GM21526 (cell line): ENCODE measurements around the gene TRAF5.

ENCODE experiments used
- ATAC-seq: cut with Tn5 transposase; IDR thresholded peaks from one replicate; pipeline ENCODE4 v1.9.1; 2021; ENCODE audit warnings: moderate library complexity; ENCODE audit not compliant: unreplicated experiment, low FRiP score

Gene TRAF5

GRCh38 chr1:211327346-211327921 is 801 bp downstream of the TRAF5 start:
- peak; percentile 32 for ATAC-seq

- ATAC-seq: no peak
Measured at GRCh38 chr1:211328084-211328694, 1.6 kb downstream of the TRAF5 start.

GRCh38 chr1:211328866-211329475 is 2.3 kb downstream of the TRAF5 start:
- ATAC-seq: no peak

GRCh38 chr1:211329764-211330201 is 3.1 kb downstream of the TRAF5 start:
- peak; percentile 60 for ATAC-seq

- no peak for ATAC-seq
Measured at GRCh38 chr1:211330282-211330936, 3.8 kb downstream of the TRAF5 start.

GRCh38 chr1:211331011-211331709 is 4.5 kb downstream of the TRAF5 start:
- ATAC-seq: no peak

GRCh38 chr1:211332036-211332616 is 5.5 kb downstream of the TRAF5 start:
- ATAC-seq: no peak

- no peak for ATAC-seq
Measured at GRCh38 chr1:211332830-211333229, 6.2 kb downstream of the TRAF5 start.

- no peak for ATAC-seq
Measured at GRCh38 chr1:211333906-211334305, 7.3 kb downstream of the TRAF5 start.

- ATAC-seq: no peak
Measured at GRCh38 chr1:211334986-211335385, 8.4 kb downstream of the TRAF5 start.

- ATAC-seq: peak; percentile 86
Measured at GRCh38 chr1:211335522-211336157, 9.0 kb downstream of the TRAF5 start.

- ATAC-seq: no peak
Measured at GRCh38 chr1:211336161-211336560, 9.5 kb downstream of the TRAF5 start.

GRCh38 chr1:211336775-211337174 is 10.1 kb downstream of the TRAF5 start:
- no peak for ATAC-seq

- no peak for ATAC-seq
Measured at GRCh38 chr1:211337430-211338223, 11.0 kb downstream of the TRAF5 start.

- ATAC-seq: no peak
Measured at GRCh38 chr1:211338224-211338620, 11.6 kb downstream of the TRAF5 start.

GRCh38 chr1:211339631-211340041 is 13.0 kb downstream of the TRAF5 start:
- no peak for ATAC-seq

- ATAC-seq: no peak
Measured at GRCh38 chr1:211340622-211341507, 14.2 kb downstream of the TRAF5 start.

GRCh38 chr1:211341999-211342398 is 15.4 kb downstream of the TRAF5 start:
- ATAC-seq: no peak
